K562 (cell line): Measurements from ENCODE around the gene HPF1. TPM values are rescaled to one million over a fixed set of nuclear protein-coding genes. Genes with fewer than 3 reads are reported as not detected.

Experiments used
- BRD9 ChIP-seq: fragments of 450-650 bp; IDR thresholded peaks from 2 replicates; pipeline ENCODE4 v1.6.1; 2018; ENCODE audit warnings: low read depth; ENCODE audit not compliant: partially characterized antibody
- C11orf30 ChIP-seq: fragments of 450-650 bp; IDR thresholded peaks from 2 replicates; pipeline ENCODE4 v1.6.1; 2016; ENCODE audit warnings: low read depth, mild to moderate bottlenecking
- DACH1 ChIP-seq: fragments of 450-650 bp; IDR thresholded peaks from 2 replicates; pipeline ENCODE4 v1.6.1; 2018; ENCODE audit not compliant: partially characterized antibody
- ETV6 ChIP-seq, 3 experiments: fragments of 150-350 bp in 1 of 3; sonication (generic) in 1 of 3; formaldehyde crosslinking in 1 of 3; IDR thresholded peaks; 2 replicates each; pipeline versions ENCODE4 v1.6.1 to v1.8.0; 2014 to 2022; ENCODE audit warnings: borderline replicate concordance in 2 of 3, low read depth in 2 of 3, antibody characterized with exemption in 1 of 3, low read length in 1 of 3, mild to moderate bottlenecking in 1 of 3, missing genetic modification reagents in 1 of 3
- HCFC1 ChIP-seq: IDR thresholded peaks from 2 replicates; pipeline ENCODE4 v1.6.1; 2012; ENCODE audit warnings: low read depth, low read length, improper control_type of control experiment
- HDGF ChIP-seq: fragments of 450-650 bp; IDR thresholded peaks from 2 replicates; pipeline ENCODE4 v1.6.1; 2016
- MCM3 ChIP-seq: fragments of 450-650 bp; IDR thresholded peaks from 2 replicates; pipeline ENCODE4 v1.6.1; 2016
- MTF1 ChIP-seq: fragments of 250-450 bp; sonication (Bioruptor Pico); IDR thresholded peaks from 2 replicates; pipeline ENCODE4 v1.9.0; 2021; ENCODE audit warnings: moderate library complexity, mild to moderate bottlenecking, inconsistent platforms, borderline replicate concordance
- PHF8 ChIP-seq: fragments of 200-600 bp; sonication (generic); IDR thresholded peaks from 2 replicates; pipeline ENCODE4 v1.6.1; 2012; ENCODE audit warnings: mixed run types, mild to moderate bottlenecking, inconsistent platforms, low read length, moderate library complexity, borderline replicate concordance
- RBM15 ChIP-seq: fragments of 200-400 bp; formaldehyde crosslinking; IDR thresholded peaks from 2 replicates; pipeline ENCODE4 v1.6.1; 2018; ENCODE audit warnings: mild to moderate bottlenecking, low read length, moderate library complexity; ENCODE audit not compliant: insufficient read depth
- SRF ChIP-seq, 2 experiments: fragments of 250-450, 450-650 bp in 1 of 2; sonication (Bioruptor Pico) in 1 of 2; sonication (generic) in 1 of 2; formaldehyde crosslinking; IDR thresholded peaks; 2 replicates each; pipeline versions ENCODE4 v1.5.0 to v1.5.1; 2020 to 2022; ENCODE audit warnings: mild to moderate bottlenecking in 1 of 2, missing genetic modification reagents in 1 of 2
- TBL1XR1 ChIP-seq, 2 experiments: IDR thresholded peaks; 2 replicates each; pipeline ENCODE4 v1.6.1; 2012; ENCODE audit warnings: improper control_type of control experiment in 2 of 2, low read length in 2 of 2, mild to moderate bottlenecking in 1 of 2
- TFAM ChIP-seq: fragments of 250-450 bp; sonication (Bioruptor Pico); conservative IDR thresholded peaks from 2 replicates; pipeline ENCODE4 v1.5.0; 2021; ENCODE audit warnings: mild to moderate bottlenecking, moderate library complexity
- ZC3H4 ChIP-seq: sonication (generic); formaldehyde crosslinking; IDR thresholded peaks from 2 replicates; pipeline ENCODE4 v1.9.0; 2021; ENCODE audit warnings: missing genetic modification reagents, borderline replicate concordance
- polyA plus RNA-seq, 8 experiments: library from polyadenylated mRNA; depleted of rRNA in 4 of 8; stranded (reverse) in 5 of 8; unstranded in 3 of 8; fragments of >200 nt; fragmentation: Nextera tagmentation in 2 of 8; fragmentation: Illumina TruSeq in 1 of 8; extraction: Ambion mirVana in 2 of 8; extraction: Trizol in 1 of 8; gene quantifications; 2 replicates each; pipeline versions ENCODE4 v1.2.1 to v1.2.3, GENCODE V29; 2011 to 2014; ENCODE audit warnings: inconsistent platforms in 1 of 8, missing spikeins in 1 of 8
- total RNA-seq, 7 experiments: library from RNA; depleted of rRNA in 6 of 7; stranded (reverse); fragments of >200 nt in 6 of 7; fragmentation: Illumina TruSeq in 2 of 7; extraction: Trizol in 2 of 7; gene quantifications; 2 replicates each; pipeline versions ENCODE4 v1.2.1 to v1.2.3, GENCODE V29; 2011 to 2021; ENCODE audit warnings: low replicate concordance in 1 of 7
- TF ChIP-seq, protein P1 (sequence below): fragments of 450-650 bp; formaldehyde crosslinking; IDR thresholded peaks from 2 replicates; pipeline ENCODE4 v1.4.0; 2020; ENCODE audit warnings: mild to moderate bottlenecking, moderate library complexity
- TF ChIP-seq, protein P2 (sequence below): sonication (generic); formaldehyde crosslinking; IDR thresholded peaks from 2 replicates; pipeline ENCODE4 v1.8.1; 2023; ENCODE audit warnings: mild to moderate bottlenecking, missing genetic modification reagents
- TF ChIP-seq, protein P3 (sequence below): sonication (generic); formaldehyde crosslinking; IDR thresholded peaks from 2 replicates; pipeline ENCODE4 v1.8.1; 2023; ENCODE audit warnings: mild to moderate bottlenecking, missing genetic modification reagents, moderate library complexity
- TF ChIP-seq, protein P4 (sequence below): fragments of 250-450 bp; sonication (Bioruptor Pico); IDR thresholded peaks from 2 replicates; pipeline ENCODE4 v1.9.0; 2021; ENCODE audit warnings: mild to moderate bottlenecking, inconsistent platforms
- TF ChIP-seq, protein P5 (sequence below): fragments of 450-650 bp; formaldehyde crosslinking; IDR thresholded peaks from 2 replicates; pipeline ENCODE4 v1.4.0; 2020; ENCODE audit warnings: mild to moderate bottlenecking, moderate library complexity

Gene HPF1
- total and polyA plus RNA-seq, 9 of the 15 experiments (the other 6 are each of a cell fraction or from before 2014, with no cell fraction given) = 21.2 to 89.4 (median 35.2) TPM

DNA sequence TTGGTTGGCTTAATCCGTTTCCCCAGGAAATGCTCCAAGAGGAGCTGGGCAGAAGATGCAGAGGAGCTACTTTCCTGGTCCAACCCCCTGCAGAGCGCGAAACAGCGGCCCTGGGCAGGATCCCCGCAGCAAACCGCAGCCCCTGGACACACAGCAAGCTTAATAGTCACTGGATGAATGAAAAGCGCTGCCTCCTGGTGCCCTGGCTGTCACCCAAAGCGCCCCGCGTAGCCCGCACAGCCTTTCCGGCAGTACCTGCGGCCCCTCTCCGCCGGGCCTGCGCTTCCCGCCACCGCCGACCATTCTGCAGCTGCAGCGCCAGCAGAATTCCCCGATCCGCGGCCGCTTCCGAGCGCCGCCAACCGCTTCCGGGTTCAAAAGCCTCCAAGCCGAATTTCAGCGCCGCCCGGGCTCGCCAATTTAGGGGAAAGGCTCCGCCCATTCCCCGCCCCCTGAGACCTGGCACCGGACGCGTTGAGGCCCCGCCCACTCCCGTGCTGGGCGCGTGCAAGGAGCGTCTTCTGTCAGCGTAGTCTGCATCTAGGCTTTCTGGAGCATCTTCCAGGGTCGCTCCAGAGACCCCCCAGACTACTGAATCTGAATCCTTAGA, at the start of gene HPF1 (continued):
- TF ChIP-seq ETV6 (IDR thresholded peaks at IDR 0.05; ENCODE audit: borderline replicate concordance in 1 of 2, low read depth in 2 of 2, low read length in 1 of 2) = peak in 1 of 2 experiments; percentile 76; a peak in 2 of 4 replicates
- TF ChIP-seq ETV6 (CRISPR knock-in tag; IDR thresholded peaks at IDR 0.05; ENCODE audit: borderline replicate concordance) = no peak
- no peak for TF ChIP-seq ZC3H4 (CRISPR knock-in tag)
- TF ChIP-seq, protein P1, sequence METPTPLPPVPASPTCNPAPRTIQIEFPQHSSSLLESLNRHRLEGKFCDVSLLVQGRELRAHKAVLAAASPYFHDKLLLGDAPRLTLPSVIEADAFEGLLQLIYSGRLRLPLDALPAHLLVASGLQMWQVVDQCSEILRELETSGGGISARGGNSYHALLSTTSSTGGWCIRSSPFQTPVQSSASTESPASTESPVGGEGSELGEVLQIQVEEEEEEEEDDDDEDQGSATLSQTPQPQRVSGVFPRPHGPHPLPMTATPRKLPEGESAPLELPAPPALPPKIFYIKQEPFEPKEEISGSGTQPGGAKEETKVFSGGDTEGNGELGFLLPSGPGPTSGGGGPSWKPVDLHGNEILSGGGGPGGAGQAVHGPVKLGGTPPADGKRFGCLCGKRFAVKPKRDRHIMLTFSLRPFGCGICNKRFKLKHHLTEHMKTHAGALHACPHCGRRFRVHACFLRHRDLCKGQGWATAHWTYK (CRISPR knock-in tag) = no peak
- TF ChIP-seq, protein P2, sequence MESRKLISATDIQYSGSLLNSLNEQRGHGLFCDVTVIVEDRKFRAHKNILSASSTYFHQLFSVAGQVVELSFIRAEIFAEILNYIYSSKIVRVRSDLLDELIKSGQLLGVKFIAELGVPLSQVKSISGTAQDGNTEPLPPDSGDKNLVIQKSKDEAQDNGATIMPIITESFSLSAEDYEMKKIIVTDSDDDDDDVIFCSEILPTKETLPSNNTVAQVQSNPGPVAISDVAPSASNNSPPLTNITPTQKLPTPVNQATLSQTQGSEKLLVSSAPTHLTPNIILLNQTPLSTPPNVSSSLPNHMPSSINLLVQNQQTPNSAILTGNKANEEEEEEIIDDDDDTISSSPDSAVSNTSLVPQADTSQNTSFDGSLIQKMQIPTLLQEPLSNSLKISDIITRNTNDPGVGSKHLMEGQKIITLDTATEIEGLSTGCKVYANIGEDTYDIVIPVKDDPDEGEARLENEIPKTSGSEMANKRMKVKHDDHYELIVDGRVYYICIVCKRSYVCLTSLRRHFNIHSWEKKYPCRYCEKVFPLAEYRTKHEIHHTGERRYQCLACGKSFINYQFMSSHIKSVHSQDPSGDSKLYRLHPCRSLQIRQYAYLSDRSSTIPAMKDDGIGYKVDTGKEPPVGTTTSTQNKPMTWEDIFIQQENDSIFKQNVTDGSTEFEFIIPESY (CRISPR knock-in tag) = no peak
- TF ChIP-seq PHF8 = peak; percentile 90
- TF ChIP-seq HCFC1 = peak; percentile 54; the same call in 1 of the 2 replicates
- TF ChIP-seq, protein P3, sequence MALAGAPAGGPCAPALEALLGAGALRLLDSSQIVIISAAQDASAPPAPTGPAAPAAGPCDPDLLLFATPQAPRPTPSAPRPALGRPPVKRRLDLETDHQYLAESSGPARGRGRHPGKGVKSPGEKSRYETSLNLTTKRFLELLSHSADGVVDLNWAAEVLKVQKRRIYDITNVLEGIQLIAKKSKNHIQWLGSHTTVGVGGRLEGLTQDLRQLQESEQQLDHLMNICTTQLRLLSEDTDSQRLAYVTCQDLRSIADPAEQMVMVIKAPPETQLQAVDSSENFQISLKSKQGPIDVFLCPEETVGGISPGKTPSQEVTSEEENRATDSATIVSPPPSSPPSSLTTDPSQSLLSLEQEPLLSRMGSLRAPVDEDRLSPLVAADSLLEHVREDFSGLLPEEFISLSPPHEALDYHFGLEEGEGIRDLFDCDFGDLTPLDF (CRISPR knock-in tag) = peak; percentile 79
- TF ChIP-seq TFAM = no peak
- TF ChIP-seq C11orf30 = peak; percentile 67
- TF ChIP-seq TBL1XR1 (IDR thresholded peaks at IDR 0.05; ENCODE audit: low read length in 2 of 2) = no peak
- TF ChIP-seq, protein P4, sequence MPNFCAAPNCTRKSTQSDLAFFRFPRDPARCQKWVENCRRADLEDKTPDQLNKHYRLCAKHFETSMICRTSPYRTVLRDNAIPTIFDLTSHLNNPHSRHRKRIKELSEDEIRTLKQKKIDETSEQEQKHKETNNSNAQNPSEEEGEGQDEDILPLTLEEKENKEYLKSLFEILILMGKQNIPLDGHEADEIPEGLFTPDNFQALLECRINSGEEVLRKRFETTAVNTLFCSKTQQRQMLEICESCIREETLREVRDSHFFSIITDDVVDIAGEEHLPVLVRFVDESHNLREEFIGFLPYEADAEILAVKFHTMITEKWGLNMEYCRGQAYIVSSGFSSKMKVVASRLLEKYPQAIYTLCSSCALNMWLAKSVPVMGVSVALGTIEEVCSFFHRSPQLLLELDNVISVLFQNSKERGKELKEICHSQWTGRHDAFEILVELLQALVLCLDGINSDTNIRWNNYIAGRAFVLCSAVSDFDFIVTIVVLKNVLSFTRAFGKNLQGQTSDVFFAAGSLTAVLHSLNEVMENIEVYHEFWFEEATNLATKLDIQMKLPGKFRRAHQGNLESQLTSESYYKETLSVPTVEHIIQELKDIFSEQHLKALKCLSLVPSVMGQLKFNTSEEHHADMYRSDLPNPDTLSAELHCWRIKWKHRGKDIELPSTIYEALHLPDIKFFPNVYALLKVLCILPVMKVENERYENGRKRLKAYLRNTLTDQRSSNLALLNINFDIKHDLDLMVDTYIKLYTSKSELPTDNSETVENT = 0 out of 2 replicates have a peak, but pooled peaks have one; percentile 27
- TF ChIP-seq BRD9 = no peak
- no peak for TF ChIP-seq HDGF
- TF ChIP-seq, protein P5, sequence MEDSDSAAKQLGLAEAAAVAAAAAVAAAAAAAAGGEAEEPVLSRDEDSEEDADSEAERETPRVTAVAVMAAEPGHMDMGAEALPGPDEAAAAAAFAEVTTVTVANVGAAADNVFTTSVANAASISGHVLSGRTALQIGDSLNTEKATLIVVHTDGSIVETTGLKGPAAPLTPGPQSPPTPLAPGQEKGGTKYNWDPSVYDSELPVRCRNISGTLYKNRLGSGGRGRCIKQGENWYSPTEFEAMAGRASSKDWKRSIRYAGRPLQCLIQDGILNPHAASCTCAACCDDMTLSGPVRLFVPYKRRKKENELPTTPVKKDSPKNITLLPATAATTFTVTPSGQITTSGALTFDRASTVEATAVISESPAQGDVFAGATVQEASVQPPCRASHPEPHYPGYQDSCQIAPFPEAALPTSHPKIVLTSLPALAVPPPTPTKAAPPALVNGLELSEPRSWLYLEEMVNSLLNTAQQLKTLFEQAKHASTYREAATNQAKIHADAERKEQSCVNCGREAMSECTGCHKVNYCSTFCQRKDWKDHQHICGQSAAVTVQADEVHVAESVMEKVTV (CRISPR knock-in tag) = no peak
- no peak for TF ChIP-seq MCM3
- no peak for TF ChIP-seq MTF1 (CRISPR knock-in tag)
- no peak for TF ChIP-seq RBM15
- no peak for TF ChIP-seq DACH1
- peak in 1 of 2 experiments; percentile 94; a peak in 2 of 4 replicates for TF ChIP-seq SRF (CRISPR knock-in tag; IDR thresholded peaks at IDR 0.05)
